Measurements from ENCODE around the gene PLXNA4. TPM values are rescaled to one million over a fixed set of nuclear protein-coding genes. Genes with fewer than 3 reads are reported as not detected.

The PLXNA4 gene
- polyA plus RNA-seq, 2 donors, result 0.44 to 0.55 TPM

DNA sequence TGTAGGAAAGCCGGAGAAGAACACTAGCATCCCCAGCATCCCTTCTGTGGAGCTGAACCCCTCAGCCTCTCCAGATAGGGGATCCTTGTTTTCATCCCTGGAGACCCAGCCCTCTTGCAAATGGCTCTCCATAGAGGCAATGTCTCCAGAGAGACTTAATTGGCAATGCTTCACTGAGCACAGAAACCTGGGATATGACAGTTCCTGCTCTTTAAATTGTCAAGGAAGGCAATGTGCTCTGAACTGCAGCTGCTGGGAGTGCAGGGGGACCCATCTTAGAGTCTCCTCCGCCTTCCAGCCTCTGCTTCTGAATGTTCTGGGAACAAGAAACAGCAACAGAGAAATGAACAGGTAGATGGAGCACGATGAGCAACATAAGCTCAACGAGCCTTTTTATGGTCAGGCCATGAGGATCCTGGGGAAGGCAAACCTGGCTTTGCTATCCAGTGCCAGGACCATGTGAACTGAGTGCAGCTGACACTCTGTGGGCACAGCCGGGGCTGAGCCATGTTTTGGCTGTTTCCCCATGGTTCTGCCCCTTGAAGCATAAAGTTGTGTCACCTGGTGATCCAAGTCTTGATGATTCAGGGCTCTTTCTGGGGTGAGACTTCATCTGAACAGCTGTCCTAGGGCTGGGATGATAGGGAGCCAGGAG, 481.0 kb downstream of the PLXNA4 start:
- no peaks in the 10 kb centered on the region for H3K9me3 ChIP-seq (ENCODE audit: control insufficient read depth in 2 of 2, insufficient read depth in 1 of 2, low read depth in 1 of 2, low read length in 1 of 2)
- 80 to 84% methylated on average over 5 of the region's 5 CpGs for WGBS, 2 donors

DNA sequence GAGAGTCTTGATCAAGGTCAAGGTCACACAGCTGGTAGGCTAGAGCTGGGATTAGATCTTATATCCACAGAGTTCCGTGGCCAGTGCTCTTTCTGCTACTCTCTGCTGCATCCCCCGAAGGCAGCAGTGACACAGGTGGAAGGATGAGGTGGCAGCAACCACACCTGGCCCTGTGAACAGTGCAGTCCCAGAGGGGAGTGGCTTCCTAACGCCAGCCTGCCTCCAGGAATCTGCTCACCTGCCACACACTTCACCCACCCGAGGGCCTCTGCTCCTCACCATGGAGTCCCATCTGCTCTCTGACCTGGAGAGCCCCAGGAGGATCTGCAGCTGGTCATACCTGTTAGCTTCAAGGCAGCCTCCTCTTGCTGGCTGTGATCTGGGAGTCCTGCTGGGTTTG, 484.2 kb downstream of the PLXNA4 start:
- WGBS, 2 donors, result 37 to 39% methylated on average over 4 of the region's 4 CpGs
- H3K27ac ChIP-seq (ENCODE audit: low read depth in 2 of 2, low read length in 1 of 2), result no peak overlapping the region
- no peaks in the 10 kb centered on the region for H3K36me3 ChIP-seq (ENCODE audit: control insufficient read depth in 2 of 2, insufficient read depth in 2 of 2, low read length in 1 of 2)
- no peak overlapping the region for H3K4me3 ChIP-seq (ENCODE audit: low read depth in 1 of 2, low read length in 2 of 2)
- H3K27me3 ChIP-seq (ENCODE audit: control insufficient read depth in 1 of 2, insufficient read depth in 2 of 2, low read length in 2 of 2), result no peaks in the 10 kb centered on the region
- H3K4me1 ChIP-seq (ENCODE audit: control insufficient read depth in 2 of 2, insufficient read depth in 2 of 2, low read length in 1 of 2), result no peaks in the 10 kb centered on the region
- peaks cover 0 to 3% of the 10 kb centered on the region in 2 donors for H3K9me3 ChIP-seq (ENCODE audit: control insufficient read depth in 2 of 2, insufficient read depth in 1 of 2, low read depth in 1 of 2, low read length in 1 of 2)

More for the DNA sequence above, 481.0 kb downstream of the PLXNA4 start:
- Histone ChIP-seq H3K36me3 (ENCODE audit: control insufficient read depth in 2 of 2, insufficient read depth in 2 of 2, low read length in 1 of 2) (no peaks in the 10 kb centered on the region), H3K4me1 (ENCODE audit: control insufficient read depth in 2 of 2, insufficient read depth in 2 of 2, low read length in 1 of 2) (no peaks in the 10 kb centered on the region), H3K27ac (ENCODE audit: low read depth in 2 of 2, low read length in 1 of 2) (no peak overlapping the region), H3K27me3 (ENCODE audit: control insufficient read depth in 1 of 2, insufficient read depth in 2 of 2, low read length in 2 of 2) (no peaks in the 10 kb centered on the region), H3K4me3 (ENCODE audit: low read depth in 1 of 2, low read length in 2 of 2) (no peak overlapping the region)

GRCh38 chr7:132091706-132092105, 484.6 kb downstream of the PLXNA4 start:
- no peaks in the 10 kb centered on the region for H3K4me1 ChIP-seq (ENCODE audit: control insufficient read depth in 2 of 2, insufficient read depth in 2 of 2, low read length in 1 of 2)
- no peak overlapping the region for H3K4me3 ChIP-seq (ENCODE audit: low read depth in 1 of 2, low read length in 2 of 2)
- H3K27me3 ChIP-seq (ENCODE audit: control insufficient read depth in 1 of 2, insufficient read depth in 2 of 2, low read length in 2 of 2), result no peaks in the 10 kb centered on the region
- H3K36me3 ChIP-seq (ENCODE audit: control insufficient read depth in 2 of 2, insufficient read depth in 2 of 2, low read length in 1 of 2), result no peaks in the 10 kb centered on the region
- WGBS, 2 donors, result 57 to 66% methylated on average over 1 of the region's 1 CpG
- H3K9me3 ChIP-seq (ENCODE audit: control insufficient read depth in 2 of 2, insufficient read depth in 1 of 2, low read depth in 1 of 2, low read length in 1 of 2), result peaks cover 0 to 3% of the 10 kb centered on the region in 2 donors
- H3K27ac ChIP-seq (ENCODE audit: low read depth in 2 of 2, low read length in 1 of 2), result no peak overlapping the region

GRCh38 chr7:132090444-132090843, 485.8 kb downstream of the PLXNA4 start:
- H3K27ac ChIP-seq (ENCODE audit: low read depth in 2 of 2, low read length in 1 of 2), result no peak overlapping the region
- WGBS, 2 donors, result 70 to 77% methylated on average over 4 of the region's 4 CpGs
- H3K9me3 ChIP-seq (ENCODE audit: control insufficient read depth in 2 of 2, insufficient read depth in 1 of 2, low read depth in 1 of 2, low read length in 1 of 2), result peaks cover 0 to 3% of the 10 kb centered on the region in 2 donors
- no peaks in the 10 kb centered on the region for H3K4me1 ChIP-seq (ENCODE audit: control insufficient read depth in 2 of 2, insufficient read depth in 2 of 2, low read length in 1 of 2)
- H3K4me3 ChIP-seq (ENCODE audit: low read depth in 1 of 2, low read length in 2 of 2), result no peak overlapping the region
- H3K36me3 ChIP-seq (ENCODE audit: control insufficient read depth in 2 of 2, insufficient read depth in 2 of 2, low read length in 1 of 2), result no peaks in the 10 kb centered on the region
- no peaks in the 10 kb centered on the region for H3K27me3 ChIP-seq (ENCODE audit: control insufficient read depth in 1 of 2, insufficient read depth in 2 of 2, low read length in 2 of 2)

- H3K4me3 ChIP-seq (ENCODE audit: low read depth in 1 of 2, low read length in 2 of 2), result no peak overlapping the region
- H3K27me3 ChIP-seq (ENCODE audit: control insufficient read depth in 1 of 2, insufficient read depth in 2 of 2, low read length in 2 of 2), result no peaks in the 10 kb centered on the region
- peaks cover 0 to 3% of the 10 kb centered on the region in 2 donors for H3K9me3 ChIP-seq (ENCODE audit: control insufficient read depth in 2 of 2, insufficient read depth in 1 of 2, low read depth in 1 of 2, low read length in 1 of 2)
- 71 to 79% methylated on average over 3 of the region's 3 CpGs for WGBS, 2 donors
- no peak overlapping the region for H3K27ac ChIP-seq (ENCODE audit: low read depth in 2 of 2, low read length in 1 of 2)
- H3K4me1 ChIP-seq (ENCODE audit: control insufficient read depth in 2 of 2, insufficient read depth in 2 of 2, low read length in 1 of 2), result no peaks in the 10 kb centered on the region
- H3K36me3 ChIP-seq (ENCODE audit: control insufficient read depth in 2 of 2, insufficient read depth in 2 of 2, low read length in 1 of 2), result no peaks in the 10 kb centered on the region
Observed at GRCh38 chr7:132089356-132089755, 486.9 kb downstream of the PLXNA4 start.

GRCh38 chr7:132087421-132087820, 488.8 kb downstream of the PLXNA4 start:
- H3K9me3 ChIP-seq (ENCODE audit: control insufficient read depth in 2 of 2, insufficient read depth in 1 of 2, low read depth in 1 of 2, low read length in 1 of 2), result peaks cover 0 to 3% of the 10 kb centered on the region in 2 donors
- H3K4me1 ChIP-seq (ENCODE audit: control insufficient read depth in 2 of 2, insufficient read depth in 2 of 2, low read length in 1 of 2), result no peaks in the 10 kb centered on the region
- no peaks in the 10 kb centered on the region for H3K36me3 ChIP-seq (ENCODE audit: control insufficient read depth in 2 of 2, insufficient read depth in 2 of 2, low read length in 1 of 2)
- H3K4me3 ChIP-seq (ENCODE audit: low read depth in 1 of 2, low read length in 2 of 2), result no peak overlapping the region
- H3K27me3 ChIP-seq (ENCODE audit: control insufficient read depth in 1 of 2, insufficient read depth in 2 of 2, low read length in 2 of 2), result no peaks in the 10 kb centered on the region
- no peak overlapping the region for H3K27ac ChIP-seq (ENCODE audit: low read depth in 2 of 2, low read length in 1 of 2)
- 71 to 86% methylated on average over 2 of the region's 2 CpGs for WGBS, 2 donors

DNA sequence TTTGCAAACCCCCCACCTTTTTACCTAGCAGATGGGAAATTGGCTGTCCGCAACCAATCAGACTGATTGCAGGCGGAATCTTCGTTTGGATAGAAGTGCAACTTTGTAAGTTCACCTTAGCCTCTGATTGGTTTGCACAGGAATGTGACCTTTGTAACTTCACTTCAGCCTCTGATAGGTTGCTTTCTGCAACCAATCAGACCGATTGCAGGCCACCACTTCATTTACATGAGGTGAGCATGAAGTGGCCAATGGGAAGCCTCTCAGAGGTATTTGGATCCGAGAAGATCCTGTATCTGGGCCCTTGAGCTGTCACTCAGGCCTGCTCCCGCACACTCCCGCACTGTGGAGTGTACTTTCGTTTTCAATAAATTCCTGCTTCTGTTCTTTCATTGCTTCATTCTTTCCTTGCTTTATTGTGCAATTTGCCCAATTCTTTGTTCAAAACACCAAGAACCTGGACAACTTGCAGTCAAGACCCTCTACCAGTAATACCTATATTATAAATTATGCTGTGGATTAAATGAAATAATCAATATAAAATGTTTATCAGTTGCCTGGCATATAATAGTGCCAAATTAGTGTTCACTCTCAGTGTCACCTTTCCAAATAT, 491.4 kb downstream of the PLXNA4 start:
- Histone ChIP-seq H3K27ac (ENCODE audit: low read depth in 2 of 2, low read length in 1 of 2) (no peak overlapping the region), H3K4me1 (ENCODE audit: control insufficient read depth in 2 of 2, insufficient read depth in 2 of 2, low read length in 1 of 2) (no peaks in the 10 kb centered on the region), H3K4me3 (ENCODE audit: low read depth in 1 of 2, low read length in 2 of 2) (no peak overlapping the region), H3K9me3 (ENCODE audit: control insufficient read depth in 2 of 2, insufficient read depth in 1 of 2, low read depth in 1 of 2, low read length in 1 of 2) (peaks cover 0 to 3% of the 10 kb centered on the region in 2 donors), H3K36me3 (ENCODE audit: control insufficient read depth in 2 of 2, insufficient read depth in 2 of 2, low read length in 1 of 2) (no peaks in the 10 kb centered on the region), H3K27me3 (ENCODE audit: control insufficient read depth in 1 of 2, insufficient read depth in 2 of 2, low read length in 2 of 2) (no peaks in the 10 kb centered on the region)
- WGBS, 2 donors, result 68 to 73% methylated on average over 8 of the region's 8 CpGs

DNA sequence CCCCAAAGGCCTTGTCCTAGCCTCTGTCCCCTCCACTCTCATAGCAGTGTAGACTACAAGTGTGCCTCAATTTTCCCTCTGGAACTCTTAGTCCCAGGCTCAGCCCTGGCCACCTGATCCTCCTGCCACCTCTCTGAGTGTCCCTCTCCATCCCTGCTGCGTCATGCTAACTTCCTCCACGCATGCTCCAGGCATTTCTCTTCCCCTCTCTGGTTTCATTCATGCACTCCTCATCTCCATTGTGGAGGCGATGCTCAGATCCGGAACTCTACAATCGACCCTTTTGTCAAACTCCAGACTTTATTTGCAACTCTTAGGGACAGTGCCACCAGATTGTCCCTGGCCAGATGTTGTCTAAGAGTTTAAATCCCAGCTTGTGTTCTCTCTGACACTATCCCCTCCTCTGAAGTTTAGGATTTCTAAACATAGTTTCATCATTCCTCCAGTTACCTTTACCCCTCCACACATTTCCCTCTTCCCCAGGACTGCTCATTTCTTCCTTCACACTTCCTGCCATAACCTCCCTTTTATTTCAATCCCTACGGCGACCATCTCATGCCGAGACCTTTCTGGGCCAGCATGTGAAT, 492.6 kb downstream of the PLXNA4 start:
- Histone ChIP-seq H3K4me1 (ENCODE audit: control insufficient read depth in 2 of 2, insufficient read depth in 2 of 2, low read length in 1 of 2) (no peaks in the 10 kb centered on the region), H3K27me3 (ENCODE audit: control insufficient read depth in 1 of 2, insufficient read depth in 2 of 2, low read length in 2 of 2) (no peaks in the 10 kb centered on the region), H3K9me3 (ENCODE audit: control insufficient read depth in 2 of 2, insufficient read depth in 1 of 2, low read depth in 1 of 2, low read length in 1 of 2) (peaks cover 0 to 3% of the 10 kb centered on the region in 2 donors), H3K4me3 (ENCODE audit: low read depth in 1 of 2, low read length in 2 of 2) (no peak overlapping the region), H3K27ac (ENCODE audit: low read depth in 2 of 2, low read length in 1 of 2) (no peak overlapping the region), H3K36me3 (ENCODE audit: control insufficient read depth in 2 of 2, insufficient read depth in 2 of 2, low read length in 1 of 2) (no peaks in the 10 kb centered on the region)
- 85 to 89% methylated on average over 8 of the region's 8 CpGs for WGBS, 2 donors

- no peak overlapping the region for H3K27ac ChIP-seq (ENCODE audit: low read depth in 2 of 2, low read length in 1 of 2)
- no peaks in the 10 kb centered on the region for H3K4me1 ChIP-seq (ENCODE audit: control insufficient read depth in 2 of 2, insufficient read depth in 2 of 2, low read length in 1 of 2)
- H3K9me3 ChIP-seq (ENCODE audit: control insufficient read depth in 2 of 2, insufficient read depth in 1 of 2, low read depth in 1 of 2, low read length in 1 of 2), result peaks cover 0 to 3% of the 10 kb centered on the region in 2 donors
- no peaks in the 10 kb centered on the region for H3K36me3 ChIP-seq (ENCODE audit: control insufficient read depth in 2 of 2, insufficient read depth in 2 of 2, low read length in 1 of 2)
- WGBS, 2 donors, result 78 to 82% methylated on average over 10 of the region's 10 CpGs
- H3K4me3 ChIP-seq (ENCODE audit: low read depth in 1 of 2, low read length in 2 of 2), result no peak overlapping the region
- H3K27me3 ChIP-seq (ENCODE audit: control insufficient read depth in 1 of 2, insufficient read depth in 2 of 2, low read length in 2 of 2), result no peaks in the 10 kb centered on the region
Observed at GRCh38 chr7:132083126-132083525, 493.1 kb downstream of the PLXNA4 start.

All from esophagus (tissue), 2 donors.